GM21825 (cell line): ENCODE results near the gene MYCT1.

Experiments used
- ATAC-seq: cut with Tn5 transposase; IDR thresholded peaks from one replicate; pipeline ENCODE4 v1.9.1; 2021; ENCODE audit warnings: mild to moderate bottlenecking, moderate library complexity; ENCODE audit not compliant: unreplicated experiment

MYCT1 gene

GRCh38 chr6:152720974-152721373, 23.3 kb downstream of the MYCT1 start:
- no peak for ATAC-seq

GRCh38 chr6:152721956-152722355, 24.3 kb downstream of the MYCT1 start:
- ATAC-seq = no peak

- no peak for ATAC-seq
These were observed 25.7 kb downstream of the MYCT1 start for GRCh38 chr6:152723398-152723797.

GRCh38 chr6:152726313-152726712, 28.6 kb downstream of the MYCT1 start:
- no peak for ATAC-seq

- ATAC-seq = no peak
These were observed 29.8 kb downstream of the MYCT1 start for GRCh38 chr6:152727507-152727906.

- ATAC-seq = no peak
These were observed 36.9 kb downstream of the MYCT1 start for GRCh38 chr6:152734630-152735029.

GRCh38 chr6:152736687-152737273, 39.1 kb downstream of the MYCT1 start:
- ATAC-seq = no peak

- no peak for ATAC-seq
These were observed 47.9 kb downstream of the MYCT1 start for GRCh38 chr6:152745509-152746171.

- no peak for ATAC-seq
These were observed 48.5 kb downstream of the MYCT1 start for GRCh38 chr6:152746172-152746553.

GRCh38 chr6:152748843-152749242, 51.1 kb downstream of the MYCT1 start:
- ATAC-seq = no peak

GRCh38 chr6:152749336-152749735, 51.6 kb downstream of the MYCT1 start:
- ATAC-seq = no peak

GRCh38 chr6:152750694-152751093, 53.0 kb downstream of the MYCT1 start, which contains the start of gene VIP:
TSS of gene VIP (plus strand) at chr6:152750797. CDS start at chr6:152752178, 1,381 bp downstream.
- no peak for ATAC-seq

GRCh38 chr6:152765331-152765730, 67.6 kb downstream of the MYCT1 start:
- ATAC-seq = no peak

- ATAC-seq = no peak
These were observed 71.5 kb downstream of the MYCT1 start for GRCh38 chr6:152769159-152769558.

GRCh38 chr6:152769993-152770392, 72.3 kb downstream of the MYCT1 start:
- ATAC-seq = no peak

GRCh38 chr6:152771061-152771687, 73.5 kb downstream of the MYCT1 start:
- no peak for ATAC-seq
